DMS 273 (cell line): ENCODE measurements around the gene TST.
"Not testable (repeated sequence)": the region's sequence is repeated elsewhere in the genome, so short reads cannot be mapped to it uniquely, and the experiment has no call there.

Experiments
- DNase-seq: peaks from one replicate; lab custom pipeline; 2025; ENCODE audit not compliant: unreplicated experiment; lab: John Stamatoyannopoulos, UW

The TST gene

GRCh38 chr22:37016134-37016910 is 2.9 kb downstream of the TST start:
- DNase-seq, result no peak

GRCh38 chr22:37015587-37015878 is 3.7 kb downstream of the TST start:
- no peak for DNase-seq

GRCh38 chr22:37014835-37015586 is 4.2 kb downstream of the TST start:
- DNase-seq, result no peak

GRCh38 chr22:37014415-37014806 is 4.8 kb downstream of the TST start:
- DNase-seq, result no peak

GRCh38 chr22:37012956-37013355 is 6.3 kb downstream of the TST start:
- DNase-seq, result no peak

GRCh38 chr22:37012262-37012904 is 6.9 kb downstream of the TST start:
- DNase-seq, result no peak

- no peak for DNase-seq
Observed at GRCh38 chr22:37011472-37011871, 7.8 kb downstream of the TST start.

GRCh38 chr22:37010976-37011375 is 8.3 kb downstream of the TST start:
- DNase-seq, result no peak

- no peak for DNase-seq
Observed at GRCh38 chr22:37010174-37010573, 9.1 kb downstream of the TST start.

GRCh38 chr22:37009490-37009889 is 9.8 kb downstream of the TST start:
- no peak for DNase-seq

GRCh38 chr22:37008365-37008764 is 10.9 kb downstream of the TST start:
- no peak for DNase-seq

GRCh38 chr22:37007651-37008050 is 11.6 kb downstream of the TST start:
- no peak for DNase-seq

GRCh38 chr22:37002633-37003032 is 16.6 kb downstream of the TST start:
- no peak for DNase-seq

- DNase-seq, result no peak
Observed at GRCh38 chr22:37001826-37002225, 17.4 kb downstream of the TST start.

- no peak for DNase-seq
Observed at GRCh38 chr22:37000676-37001534, 18.3 kb downstream of the TST start.

- no peak for DNase-seq
Observed at GRCh38 chr22:36999463-36999862, 19.8 kb downstream of the TST start.

GRCh38 chr22:36998620-36999351 is 20.5 kb downstream of the TST start:
- peak; percentile 8 for DNase-seq

- no peak for DNase-seq
Observed at GRCh38 chr22:36997746-36998145, 21.5 kb downstream of the TST start.

GRCh38 chr22:36991206-36991605 is 28.0 kb downstream of the TST start:
- no peak for DNase-seq

- no peak for DNase-seq
Observed at GRCh38 chr22:36990457-36990856, 28.8 kb downstream of the TST start.

GRCh38 chr22:36989012-36989411 is 30.2 kb downstream of the TST start:
- DNase-seq, result not testable (repeated sequence)
